NCI-H82 treated with DMSO at 0.1 percent for 48 hours (cell line): Measurements from ENCODE around the gene GALK2.

ENCODE experiments used
- DNase-seq: peaks from one replicate; lab custom pipeline; 2025; ENCODE audit not compliant: unreplicated experiment; lab: John Stamatoyannopoulos, UW

Gene GALK2

GRCh38 chr15:49278751-49279150, 108.7 kb downstream of the GALK2 start:
- DNase-seq, result peak; percentile 36

GRCh38 chr15:49279521-49280456, 109.7 kb downstream of the GALK2 start:
- DNase-seq, result no peak

- no peak for DNase-seq
Observed at GRCh38 chr15:49282366-49282765, 112.3 kb downstream of the GALK2 start.

- DNase-seq, result no peak
Observed at GRCh38 chr15:49286649-49287404, 116.8 kb downstream of the GALK2 start.

- no peak for DNase-seq
Observed at GRCh38 chr15:49287481-49287880, 117.4 kb downstream of the GALK2 start.

- no peak for DNase-seq
Observed at GRCh38 chr15:49288391-49288790, 118.3 kb downstream of the GALK2 start.

- no peak for DNase-seq
Observed at GRCh38 chr15:49290191-49290590, 120.1 kb downstream of the GALK2 start.

- no peak for DNase-seq
Observed at GRCh38 chr15:49293941-49294340, 123.9 kb downstream of the GALK2 start.

GRCh38 chr15:49296258-49296657, 126.2 kb downstream of the GALK2 start:
- DNase-seq, result no peak

- no peak for DNase-seq
Observed at GRCh38 chr15:49297584-49297983, 127.5 kb downstream of the GALK2 start.

- no peak for DNase-seq
Observed at GRCh38 chr15:49300856-49301255, 130.8 kb downstream of the GALK2 start.

- DNase-seq, result no peak
Observed at GRCh38 chr15:49301562-49301961, 131.5 kb downstream of the GALK2 start.

- no peak for DNase-seq
Observed at GRCh38 chr15:49303003-49303402, 133.0 kb downstream of the GALK2 start.

- no peak for DNase-seq
Observed at GRCh38 chr15:49306551-49306950, 136.5 kb downstream of the GALK2 start.

- DNase-seq, result no peak
Observed at GRCh38 chr15:49308686-49309085, 138.6 kb downstream of the GALK2 start.

GRCh38 chr15:49309889-49310288, 139.8 kb downstream of the GALK2 start:
- DNase-seq, result peak; percentile 60

- DNase-seq, result no peak
Observed at GRCh38 chr15:49313650-49314049, 143.6 kb downstream of the GALK2 start.

GRCh38 chr15:49314716-49315115, 144.7 kb downstream of the GALK2 start:
- DNase-seq, result no peak

- peak; percentile 22 for DNase-seq
Observed at GRCh38 chr15:49315391-49315823, 145.4 kb downstream of the GALK2 start.

- no peak for DNase-seq
Observed at GRCh38 chr15:49320351-49320750, 150.3 kb downstream of the GALK2 start.

GRCh38 chr15:49323207-49323606, 153.2 kb downstream of the GALK2 start:
- no peak for DNase-seq

GRCh38 chr15:49327927-49328326, 157.9 kb downstream of the GALK2 start:
- DNase-seq, result no peak
